ENCODE results near the gene MTERF4. TPM values are rescaled to one million over a fixed set of nuclear protein-coding genes. Genes with fewer than 3 reads are reported as not detected.

The MTERF4 gene
- total and polyA plus RNA-seq, 2 of the 4 experiments (the other 2 are of a cell fraction), result 26.6 to 33.3 TPM

DNA sequence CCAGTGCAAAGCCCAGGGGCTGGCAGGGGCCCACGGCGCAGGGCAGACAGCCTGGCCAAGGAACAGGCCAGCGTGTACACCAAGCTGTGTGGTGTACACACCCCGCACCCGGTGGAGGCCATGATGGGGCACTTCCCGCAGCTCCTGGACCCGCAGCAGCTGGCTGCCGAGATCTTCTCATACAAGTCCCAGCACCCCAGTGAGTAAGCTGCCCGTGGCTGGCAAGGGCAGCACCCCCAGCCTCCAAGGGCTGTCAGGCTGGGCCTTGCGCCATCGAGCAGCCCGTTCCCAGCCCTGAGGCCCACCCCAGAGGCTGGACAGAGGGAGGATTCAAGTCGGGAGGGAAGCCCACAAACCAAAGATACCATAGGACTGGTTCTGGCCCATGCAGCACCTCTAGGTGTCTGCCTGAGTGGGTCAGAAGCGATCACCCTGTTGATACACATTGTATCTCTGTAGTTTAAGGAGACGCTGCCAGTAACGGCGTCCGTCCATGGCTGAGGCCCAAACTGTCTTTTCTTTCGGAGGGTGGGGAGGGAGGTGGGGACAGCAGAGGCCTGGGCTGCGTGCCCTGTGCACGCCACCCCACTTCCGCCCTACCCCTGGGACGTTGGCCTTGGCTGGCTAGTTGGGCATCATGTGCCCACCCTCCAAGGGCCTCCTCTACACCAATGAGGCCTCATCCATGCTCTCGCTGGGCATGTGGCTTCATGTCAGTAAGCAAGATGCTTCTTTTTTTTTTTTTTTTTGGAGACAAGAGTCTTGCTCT is 16.8 kb upstream of the MTERF4 start:
- no peak overlapping the region for H3K23ac ChIP-seq (ENCODE audit: low read depth, low read length)
- no peak overlapping the region for H2BK5ac ChIP-seq (ENCODE audit: low read depth, low read length, poor library complexity, severe bottlenecking)
- ATAC-seq (ENCODE audit: low read depth) (no peak), DNase-seq (no peak)
- no peak overlapping the region for H2AK9ac ChIP-seq (replicated peaks; ENCODE audit: low read depth, low read length, poor library complexity)
- no peak overlapping the region for H2BK120ac ChIP-seq (ENCODE audit: low read depth, low read length)
- H2BK15ac ChIP-seq (ENCODE audit: low read depth, low read length), result no peak overlapping the region
- in situ Hi-C loops (cut with MboI; ENCODE audit: low sequenced_read_pairs) (no loop called here), intact Hi-C loops (cut with micrococcal nuclease) (no loop called here), dilution Hi-C loops (cut with HindIII; ENCODE audit: low sequenced_read_pairs, unreplicated experiment) (no loop called here)
- H3K4me1 ChIP-seq (ENCODE audit: control insufficient read depth, insufficient read depth, low read length), result no peaks in the 10 kb centered on the region
- no peaks in the 10 kb centered on the region for H3K27me3 ChIP-seq (ENCODE audit: control insufficient read depth, insufficient read depth, low read length)
- TF ChIP-seq USF2 (IDR thresholded peaks at IDR 0.05; ENCODE audit: low read depth, low read length), result no peak
- TF ChIP-seq MAFK (IDR thresholded peaks at IDR 0.05; ENCODE audit: low read depth, low read length), result no peak
- no peak for TF ChIP-seq SMC3 (IDR thresholded peaks at IDR 0.05; ENCODE audit: low read depth, low read length)
- no peak for TF ChIP-seq RFX5 (IDR thresholded peaks at IDR 0.05; ENCODE audit: low read depth, low read length)
- TF ChIP-seq MXI1 (IDR thresholded peaks at IDR 0.05; ENCODE audit: borderline replicate concordance, low read depth, low read length), result no peak
- TF ChIP-seq ELK1 (IDR thresholded peaks at IDR 0.05; ENCODE audit: borderline replicate concordance, low read depth, low read length), result no peak
- TF ChIP-seq RCOR1 (IDR thresholded peaks at IDR 0.05; ENCODE audit: insufficient replicate concordance, low read length), result no peak
- no peak for TF ChIP-seq CTCF (conservative IDR thresholded peaks at IDR 0.05; ENCODE audit: low read depth, low read length)
- TF ChIP-seq MAZ (IDR thresholded peaks at IDR 0.05; ENCODE audit: borderline replicate concordance, low read depth, low read length), result no peak
- no peak for TF ChIP-seq NFE2L2 (IDR thresholded peaks at IDR 0.05; ENCODE audit: low read depth, low read length)
- no peak for TF ChIP-seq POLR2A (IDR thresholded peaks at IDR 0.05; ENCODE audit: low read depth, low read length)
- no peak for TF ChIP-seq FOS (IDR thresholded peaks at IDR 0.05; ENCODE audit: low read depth, low read length)
- TF ChIP-seq CHD1 (IDR thresholded peaks at IDR 0.05; ENCODE audit: low read depth, low read length), result no peak
- no peak for TF ChIP-seq BHLHE40 (IDR thresholded peaks at IDR 0.05; ENCODE audit: low read depth, low read length)
- no TSS peak for BruUV-seq (replicated peaks)
- no peak overlapping the region for H3K9ac ChIP-seq (ENCODE audit: low read depth, low read length)
- no peak overlapping the region for H4K8ac ChIP-seq (ENCODE audit: low read depth in 2 of 2, low read length in 2 of 2)
- H3K4ac ChIP-seq (ENCODE audit: low read depth, low read length), result no peak overlapping the region
- peaks cover 2% of the 10 kb centered on the region; the same call in 1 of the 2 replicates for H3K9me3 ChIP-seq (ENCODE audit: control insufficient read depth, insufficient read depth, low read length)
- H3K56ac ChIP-seq (ENCODE audit: extremely low read depth, insufficient read depth, low read length), result no peak overlapping the region
- 80% methylated on average over 1 of the region's 24 CpGs; no CpG with 5 or more reads in 1 of the 2 experiments for WGBS, 2 experiments (ENCODE audit: extremely low coverage in 2 of 2, insufficient read length in 1 of 2)
- H3K79me1 ChIP-seq (ENCODE audit: low read depth in 1 of 2, low read length in 2 of 2), result 0 out of 4 replicates have a peak, but pooled peaks cover 0 to 2% of the 10 kb centered on the region in 2 experiments
- H3K27ac ChIP-seq (ENCODE audit: insufficient read depth, low read length), result no peak overlapping the region
- no peak overlapping the region for H3K4me3 ChIP-seq (ENCODE audit: insufficient read depth, low read depth, low read length)
- CTCF ChIA-PET, result no interaction called here
- H3K9me1 ChIP-seq (ENCODE audit: insufficient read depth, low read length), result 0 out of 2 replicates have a peak, but pooled peaks cover 3% of the 10 kb centered on the region
- no peak overlapping the region for H2BK20ac ChIP-seq (ENCODE audit: low read depth, low read length)
- H2AK5ac ChIP-seq (ENCODE audit: low read depth, low read length), result no peak overlapping the region
- H3K4me2 ChIP-seq (ENCODE audit: low read depth, low read length), result no peak overlapping the region
- H4K20me1 ChIP-seq (ENCODE audit: insufficient read depth, low read length), result no peaks in the 10 kb centered on the region
- H3K36me3 ChIP-seq (ENCODE audit: control insufficient read depth, insufficient read depth, low read length), result peaks cover 6% of the 10 kb centered on the region
- H3K14ac ChIP-seq (replicated peaks; ENCODE audit: low read depth, low read length), result no peak overlapping the region
- no peak overlapping the region for H2AFZ ChIP-seq (replicated peaks; ENCODE audit: low read length, poor library complexity)
- no peak overlapping the region for H4K5ac ChIP-seq (ENCODE audit: low read depth, low read length)
- no peak overlapping the region for H4K91ac ChIP-seq (ENCODE audit: insufficient read depth, low read depth, low read length)
- H3K18ac ChIP-seq (ENCODE audit: low read depth, low read length), result no peak overlapping the region
- POLR2A ChIA-PET (ENCODE audit: unreplicated experiment), result no interaction called here

All from IMR-90 (cell line).